Measurements from ENCODE around the gene RSPH10B2.

DNA sequence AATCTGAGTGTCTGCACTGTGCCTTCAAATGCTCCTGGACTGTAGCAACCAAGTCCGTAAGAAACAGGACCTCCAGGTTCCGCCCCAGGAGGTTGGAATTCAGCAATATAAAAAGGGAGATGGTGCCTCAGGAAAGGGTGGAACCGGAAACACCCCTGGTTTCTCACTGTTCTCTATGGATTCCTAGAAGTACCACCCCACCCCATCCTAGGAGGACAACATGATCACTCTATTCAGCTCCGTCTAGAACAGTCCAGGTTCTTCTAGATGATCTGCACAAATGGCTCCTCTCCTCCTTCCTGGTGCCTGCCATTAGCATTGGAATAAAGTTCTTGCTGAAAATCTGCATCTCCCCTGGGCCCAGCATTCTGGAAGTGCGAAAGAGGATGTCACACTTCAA is 39.5 kb upstream of the RSPH10B2 start:
- TF ChIP-seq POLR2AphosphoS5 (IDR thresholded peaks at IDR 0.05; ENCODE audit: low read depth, low read length) (no peak), POLR2A (IDR thresholded peaks at IDR 0.05; ENCODE audit: low read depth, low read length) (no peak)

All from GM12892 (cell line).